Naive thymus-derived CD4-positive, alpha-beta T cell (primary cell): ENCODE measurements around the gene OLFM2. TPM values are rescaled to one million over a fixed set of nuclear protein-coding genes. Genes with fewer than 3 reads are reported as not detected.
"Not testable (repeated sequence)": the region's sequence is repeated elsewhere in the genome, so short reads cannot be mapped to it uniquely, and the experiment has no call there.

Experiments
- ATAC-seq: fragments of 150-1000 bp; cut with Tn5 transposase; 2 replicates; pipeline ENCODE4 v1.10.0; 2021; ENCODE audit warnings: mild to moderate bottlenecking, moderate library complexity
- CTCF ChIA-PET: fragments of 350-600 bp; sonication (Branson Sonifier 250); formaldehyde crosslinking; loops from one replicate; lab custom pipeline; 2021; ENCODE audit warnings: antibody characterized with exemption; lab: Charles Lee
- POLR2A ChIA-PET: fragments of 350-600 bp; sonication (Branson Sonifier 250); formaldehyde crosslinking; loops from one replicate; lab custom pipeline; 2021; ENCODE audit warnings: antibody characterized with exemption, inconsistent platforms; lab: Charles Lee
- DNase-seq, 9 donors: peaks; one replicate each; pipeline versions ENCODE4 v3.0.0 to v3.0.0-alpha.2; 2020 to 2022; ENCODE audit warnings: mixed read lengths in 1 of 9
- H3K27ac ChIP-seq: one replicate; pipeline ENCODE4 v1.7.0; 2013; ENCODE audit warnings: mild to moderate bottlenecking, low read depth, low read length, moderate library complexity
- H3K27me3 ChIP-seq, 2 donors: one replicate each; pipeline ENCODE4 v1.7.0; 2013; ENCODE audit warnings: low read length in 2 of 2, mild to moderate bottlenecking in 2 of 2, moderate library complexity in 2 of 2; ENCODE audit not compliant: control insufficient read depth in 2 of 2, insufficient read depth in 2 of 2
- H3K36me3 ChIP-seq, 3 experiments: 1 replicate in 2 of 3; 2 replicates in 1 of 3; pipeline ENCODE4 v1.7.0; 2013; ENCODE audit warnings: low read length in 3 of 3, mild to moderate bottlenecking in 3 of 3, moderate library complexity in 1 of 3; ENCODE audit not compliant: insufficient read depth in 3 of 3, control insufficient read depth in 2 of 3
- H3K4me1 ChIP-seq, 2 donors: one replicate each; pipeline ENCODE4 v1.7.0; 2013; ENCODE audit warnings: low read length in 2 of 2, mild to moderate bottlenecking in 2 of 2, moderate library complexity in 1 of 2; ENCODE audit not compliant: control insufficient read depth in 2 of 2, insufficient read depth in 2 of 2
- H3K4me3 ChIP-seq: 2 replicates; pipeline ENCODE4 v1.7.0; 2013; ENCODE audit warnings: mild to moderate bottlenecking, low read length
- H3K9me3 ChIP-seq, 3 experiments: 1 replicate in 2 of 3; 2 replicates in 1 of 3; pipeline ENCODE4 v1.7.0; 2013; ENCODE audit warnings: low read length in 3 of 3; ENCODE audit not compliant: control insufficient read depth in 2 of 3
- H3K27ac Mint-ChIP-seq, 9 donors: one replicate each; pipeline ENCODE4 v1.8.0; 2020 to 2022; ENCODE audit warnings: mixed read lengths in 9 of 9, mild to moderate bottlenecking in 8 of 9, moderate library complexity in 5 of 9, inconsistent platforms in 2 of 9
- H3K27me3 Mint-ChIP-seq, 5 donors: one replicate each; pipeline ENCODE4 v1.8.0; 2021 to 2022; ENCODE audit warnings: mixed read lengths in 5 of 5, mild to moderate bottlenecking in 1 of 5
- H3K36me3 Mint-ChIP-seq, 5 donors: one replicate each; pipeline ENCODE4 v1.8.0; 2020 to 2022; ENCODE audit warnings: mixed read lengths in 5 of 5, mild to moderate bottlenecking in 3 of 5, inconsistent platforms in 1 of 5
- H3K4me1 Mint-ChIP-seq, 7 donors: one replicate each; pipeline ENCODE4 v1.8.0; 2020 to 2022; ENCODE audit warnings: mixed read lengths in 7 of 7, mild to moderate bottlenecking in 3 of 7, inconsistent platforms in 1 of 7
- H3K4me3 Mint-ChIP-seq, 10 donors: one replicate each; pipeline ENCODE4 v1.8.0; 2020 to 2022; ENCODE audit warnings: mild to moderate bottlenecking in 10 of 10, mixed read lengths in 10 of 10, moderate library complexity in 6 of 10, inconsistent platforms in 2 of 10
- H3K9me3 Mint-ChIP-seq, 11 donors: one replicate each; pipeline ENCODE4 v1.8.0; 2020 to 2022; ENCODE audit warnings: mixed read lengths in 11 of 11, mild to moderate bottlenecking in 4 of 11, inconsistent platforms in 1 of 11, moderate library complexity in 1 of 11
- intact Hi-C, 2 donors: fragments of 100-400 bp; cut with micrococcal nuclease; formaldehyde crosslinking; loops; one replicate each; pipeline ENCODE4 v1.15.1; 2023
- polyA plus RNA-seq, 2 donors: library from polyadenylated mRNA; unstranded; fragments of 300-500 nt; fragmentation: Illumina TruSeq; gene quantifications; one replicate each; pipeline ENCODE4 v1.2.3, GENCODE V29; 2021
- total RNA-seq, 6 experiments: library from RNA in 5 of 6; stranded (reverse) in 5 of 6; gene quantifications; 1 replicate in 5 of 6; 2 replicates in 1 of 6; pipeline ENCODE4 v1.2.3 and lab custom pipeline; 2021 to 2026

Gene OLFM2
- total and polyA plus RNA-seq, 7 experiments from 2014 or later, result 6.2 to 19.4 (median 14.9) TPM

- CTCF ChIA-PET, result no interaction called here
- no peak for ATAC-seq
Observed at GRCh38 chr19:9923440-9923839, 12.9 kb downstream of the OLFM2 start.

GRCh38 chr19:9922782-9923379 lies 13.4 kb downstream of the OLFM2 start:
- POLR2A ChIA-PET, result interaction anchor here (0.6 kb wide), 1 partner anchor 45 kb away, joined by 3 read pairs; no protein-coding TSS in a partner anchor
- H3K9me3 ChIP-seq, intact Hi-C loops, DNase-seq, H3K4me1 Mint-ChIP-seq, H3K36me3 Mint-ChIP-seq, H3K27ac Mint-ChIP-seq, CTCF ChIA-PET, H3K27ac ChIP-seq, H3K36me3 ChIP-seq, H3K4me1 ChIP-seq, ATAC-seq, H3K9me3 Mint-ChIP-seq, H3K4me3 ChIP-seq, H3K27me3 ChIP-seq, H3K4me3 Mint-ChIP-seq: not testable (repeated sequence)
- H3K27me3 Mint-ChIP-seq, result peaks cover 5 to 21% (median 17%) of the 10 kb centered on the region in 5 donors

More at GRCh38 chr19:9923440-9923839, 12.9 kb downstream of the OLFM2 start:
- Mint-ChIP-seq H3K27me3 (peaks cover 5 to 20% (median 11%) of the 10 kb centered on the region in 5 donors), H3K4me3 (no peak overlapping the region), H3K4me1 (no peaks in the 10 kb centered on the region), H3K27ac (no peak overlapping the region), H3K36me3 (no peaks in the 10 kb centered on the region), H3K9me3 (no peaks in the 10 kb centered on the region)
- no peak for DNase-seq
- no peak overlapping the region for H3K4me3 ChIP-seq
- H3K36me3 ChIP-seq, result no peaks in the 10 kb centered on the region
- no peaks in the 10 kb centered on the region for H3K27me3 ChIP-seq
- H3K27ac ChIP-seq, result no peak overlapping the region
- POLR2A ChIA-PET, result interaction anchor here (0.6 kb wide), 2 partner anchors 44 to 172 kb away, joined by 3 read pairs; no protein-coding TSS in a partner anchor
- H3K4me1 ChIP-seq, result no peaks in the 10 kb centered on the region
- intact Hi-C loops, result no loop called here
- H3K9me3 ChIP-seq, result no peaks in the 10 kb centered on the region

GRCh38 chr19:9917321-9917720 lies 19.0 kb downstream of the OLFM2 start:
- Mint-ChIP-seq H3K36me3 (no peaks in the 10 kb centered on the region), H3K27ac (peak overlapping the region in 2 of 9 donors; percentile 22 to 35), H3K27me3 (peaks cover 21 to 36% (median 32%) of the 10 kb centered on the region in 5 donors), H3K4me1 (peaks cover 6 to 12% (median 9%) of the 10 kb centered on the region in 7 donors), H3K9me3 (no peaks in the 10 kb centered on the region), H3K4me3 (peak overlapping the region in 2 of 10 donors; percentile 15 to 48)
- H3K4me1 ChIP-seq, result peaks cover 3 to 5% of the 10 kb centered on the region in 2 donors
- CTCF ChIA-PET, result interaction anchor here (0.6 kb wide), 1 partner anchor 70 kb away, joined by 3 read pairs; no protein-coding TSS in a partner anchor
- no peak overlapping the region for H3K27ac ChIP-seq
- H3K4me3 ChIP-seq, result no peak overlapping the region
- peaks cover 0 to 13% of the 10 kb centered on the region in 2 donors for H3K27me3 ChIP-seq
- intact Hi-C loops, result no loop called here
- POLR2A ChIA-PET, result no interaction called here
- H3K9me3 ChIP-seq, result no peaks in the 10 kb centered on the region
- ATAC-seq (no peak), DNase-seq (no peak)
- H3K36me3 ChIP-seq, result no peaks in the 10 kb centered on the region

GRCh38 chr19:9916719-9917118 lies 19.6 kb downstream of the OLFM2 start:
- H3K4me3 ChIP-seq, result no peak overlapping the region
- ATAC-seq, result no peak
- Mint-ChIP-seq H3K4me1 (peaks cover 6 to 12% (median 9%) of the 10 kb centered on the region in 7 donors), H3K27ac (peak overlapping the region in 1 of 9 donors; percentile 35), H3K27me3 (peaks cover 21 to 35% (median 32%) of the 10 kb centered on the region in 5 donors), H3K9me3 (no peaks in the 10 kb centered on the region), H3K4me3 (peak overlapping the region in 2 of 10 donors; percentile 7 to 34), H3K36me3 (no peaks in the 10 kb centered on the region)
- POLR2A ChIA-PET, result no interaction called here
- H3K36me3 ChIP-seq, result no peaks in the 10 kb centered on the region
- DNase-seq, result no peak
- peaks cover 0 to 13% of the 10 kb centered on the region in 2 donors for H3K27me3 ChIP-seq
- CTCF ChIA-PET, result interaction anchor here (1.6 to 2.1 kb wide), 2 partner anchors 59 to 70 kb away, joined by 7 to 12 read pairs; no protein-coding TSS in a partner anchor
- H3K9me3 ChIP-seq, result no peaks in the 10 kb centered on the region
- intact Hi-C loops, result no loop called here
- peaks cover 3 to 5% of the 10 kb centered on the region in 2 donors for H3K4me1 ChIP-seq
- H3K27ac ChIP-seq, result no peak overlapping the region

- Histone ChIP-seq H3K27me3 (peaks cover 0 to 13% of the 10 kb centered on the region in 2 donors), H3K9me3 (no peaks in the 10 kb centered on the region), H3K4me1 (peaks cover 3 to 5% of the 10 kb centered on the region in 2 donors), H3K36me3 (no peaks in the 10 kb centered on the region), H3K4me3 (peak overlapping the region; percentile 64), H3K27ac (no peak overlapping the region)
- Mint-ChIP-seq H3K4me1 (peaks cover 6 to 12% (median 9%) of the 10 kb centered on the region in 7 donors), H3K27me3 (peaks cover 22 to 33% (median 27%) of the 10 kb centered on the region in 5 donors), H3K27ac (no peak overlapping the region), H3K9me3 (no peaks in the 10 kb centered on the region), H3K4me3 (peak overlapping the region; percentile 66 to 86 (median 72)), H3K36me3 (no peaks in the 10 kb centered on the region)
- CTCF ChIA-PET, result interaction anchor here (0.7 to 2.1 kb wide), 3 partner anchors 67 to 80 kb away, joined by 3 to 12 read pairs (median 5); partner anchors contain the start of gene PIN1
- DNase-seq, result peak; percentile 59 to 83 (median 72)
- peak; percentile 95 for ATAC-seq
- POLR2A ChIA-PET, result interaction anchor here (0.6 to 1.2 kb wide), 4 partner anchors 53 to 99 kb away, joined by 3 to 4 read pairs (median 3); no protein-coding TSS in a partner anchor
- intact Hi-C loops, result loop anchor here (1.0 to 5.0 kb wide), 10 partner anchors 47 to 778 kb away; partner anchors contain the start of genes PIN1 (in 2 of the 2) and ZNF121 (in 1 of the 2)
Observed at GRCh38 chr19:9914315-9915207, 21.8 kb downstream of the OLFM2 start.

- no peak for ATAC-seq
- CTCF ChIA-PET, result interaction anchor here (0.7 kb wide), 1 partner anchor 79 kb away, joined by 3 read pairs; the partner anchor contains the start of gene PIN1
- Mint-ChIP-seq H3K36me3 (no peaks in the 10 kb centered on the region), H3K4me3 (peak overlapping the region; percentile 66 to 86 (median 72)), H3K9me3 (no peaks in the 10 kb centered on the region), H3K27ac (no peak overlapping the region), H3K4me1 (peaks cover 6 to 12% (median 9%) of the 10 kb centered on the region in 7 donors), H3K27me3 (peaks cover 24 to 38% (median 27%) of the 10 kb centered on the region in 5 donors)
- POLR2A ChIA-PET, result interaction anchor here (0.6 to 0.7 kb wide), 2 partner anchors 56 to 99 kb away, joined by 3 read pairs; no protein-coding TSS in a partner anchor
- intact Hi-C loops, result loop anchor here (1.0 to 5.0 kb wide), 10 partner anchors 47 to 778 kb away; partner anchors contain the start of genes PIN1 (in 2 of the 2) and ZNF121 (in 1 of the 2)
- no peaks in the 10 kb centered on the region for H3K9me3 ChIP-seq
- H3K4me1 ChIP-seq, result peaks cover 3 to 5% of the 10 kb centered on the region in 2 donors
- peaks cover 0 to 13% of the 10 kb centered on the region in 2 donors for H3K27me3 ChIP-seq
- H3K27ac ChIP-seq, result no peak overlapping the region
- peak overlapping the region; percentile 64 for H3K4me3 ChIP-seq
- no peak for DNase-seq
- H3K36me3 ChIP-seq, result no peaks in the 10 kb centered on the region
Observed at GRCh38 chr19:9914001-9914314, 22.4 kb downstream of the OLFM2 start.
